HG03432 (cell line): ENCODE measurements around the gene PRKCA.

ENCODE experiments used
- ATAC-seq: cut with Tn5 transposase; IDR thresholded peaks from one replicate; pipeline ENCODE4 v1.9.1; 2021; ENCODE audit warnings: mild to moderate bottlenecking, moderate library complexity; ENCODE audit not compliant: unreplicated experiment

The PRKCA gene

DNA sequence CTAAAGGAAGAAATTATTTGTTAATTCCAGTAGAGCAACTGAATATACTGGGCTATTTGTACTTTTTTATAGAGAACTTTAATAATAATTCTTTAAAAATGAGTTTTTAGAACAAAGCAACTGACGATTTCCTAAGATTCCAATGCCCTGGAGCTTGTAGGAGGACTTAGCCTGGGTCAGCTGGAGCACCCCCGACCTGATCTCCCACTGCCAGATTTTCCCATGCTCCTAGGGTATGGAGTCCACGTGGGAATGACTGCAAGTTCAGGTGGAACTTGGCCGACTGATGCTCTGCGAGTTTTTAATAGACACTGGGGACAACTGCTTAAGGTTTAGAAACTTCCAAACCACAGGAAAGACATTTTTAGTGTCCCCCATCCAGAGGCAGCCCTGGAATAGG is 507.0 kb downstream of the PRKCA start:
- no peak for ATAC-seq

DNA sequence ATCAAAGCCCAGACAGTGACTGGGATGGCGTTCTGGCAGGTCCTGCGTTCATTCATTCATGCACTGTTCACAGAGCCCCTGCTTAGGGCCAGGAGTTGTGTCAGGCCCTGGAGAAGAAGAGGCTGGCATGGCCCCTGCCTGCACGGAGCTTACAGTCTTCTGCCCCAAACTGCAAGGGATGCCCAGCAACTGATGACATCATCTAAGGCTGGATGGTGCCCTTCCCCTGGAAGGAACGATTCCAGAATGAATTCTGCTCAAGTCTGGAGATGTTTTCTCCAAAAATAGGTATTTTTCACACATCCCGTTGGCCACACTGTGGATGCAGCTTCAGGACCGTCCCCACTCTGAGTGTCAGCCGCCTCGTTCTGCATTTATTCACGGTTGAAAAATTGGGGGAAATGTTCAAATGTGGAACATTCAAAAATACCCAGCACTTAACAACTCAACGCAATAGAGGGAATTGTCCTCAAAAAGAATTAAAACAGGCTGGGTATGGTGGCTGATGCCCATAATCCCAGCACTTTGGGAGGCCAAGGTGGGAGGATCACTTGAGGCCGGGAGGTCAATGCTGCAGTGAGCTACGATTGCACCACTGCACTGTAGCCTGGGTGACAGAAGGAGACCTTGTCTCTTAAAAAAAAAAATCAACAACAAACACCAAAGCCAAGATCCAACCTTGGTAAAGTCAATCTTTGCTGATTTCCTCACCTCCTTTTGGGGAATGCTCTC is 508.7 kb downstream of the PRKCA start:
- no peak for ATAC-seq

DNA sequence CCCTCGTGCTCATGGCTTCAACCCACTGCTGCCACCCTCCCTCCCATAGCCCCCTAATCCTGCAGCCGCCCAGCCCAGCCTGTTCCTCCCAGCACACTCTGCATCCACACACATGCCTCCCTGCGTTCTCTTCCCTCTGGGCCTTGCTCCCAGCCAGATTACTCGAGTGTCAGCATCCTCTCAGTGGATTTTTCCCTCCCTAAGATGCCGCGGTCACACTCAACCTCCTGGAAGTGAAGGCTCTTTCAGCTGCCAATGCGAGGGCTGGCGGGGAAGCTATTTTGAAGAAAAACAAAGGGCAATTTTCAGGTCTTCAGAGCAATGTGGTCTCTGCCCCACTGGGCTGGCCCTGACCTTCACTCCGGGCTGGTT is 509.3 kb downstream of the PRKCA start:
- no peak for ATAC-seq

DNA sequence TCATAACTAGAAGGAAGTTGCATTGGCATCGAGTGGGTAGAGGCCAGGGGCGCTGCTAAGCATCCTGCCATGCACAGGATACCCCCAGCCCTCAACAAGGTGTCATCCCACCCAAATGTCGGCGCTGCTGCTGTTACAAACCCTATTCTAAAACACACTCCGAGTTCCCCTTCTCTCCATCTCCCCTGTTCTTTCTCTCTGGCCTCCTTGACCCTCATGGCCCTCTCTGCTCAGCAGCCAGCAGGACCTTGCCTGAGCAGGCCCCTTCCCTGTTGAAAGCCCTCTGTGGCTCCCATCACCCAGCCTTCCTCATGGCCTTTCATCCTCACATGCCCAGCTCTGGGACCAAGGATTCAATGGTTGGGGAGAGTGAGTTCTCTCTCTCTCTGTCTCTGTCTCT is 510.2 kb downstream of the PRKCA start:
- no peak for ATAC-seq

DNA sequence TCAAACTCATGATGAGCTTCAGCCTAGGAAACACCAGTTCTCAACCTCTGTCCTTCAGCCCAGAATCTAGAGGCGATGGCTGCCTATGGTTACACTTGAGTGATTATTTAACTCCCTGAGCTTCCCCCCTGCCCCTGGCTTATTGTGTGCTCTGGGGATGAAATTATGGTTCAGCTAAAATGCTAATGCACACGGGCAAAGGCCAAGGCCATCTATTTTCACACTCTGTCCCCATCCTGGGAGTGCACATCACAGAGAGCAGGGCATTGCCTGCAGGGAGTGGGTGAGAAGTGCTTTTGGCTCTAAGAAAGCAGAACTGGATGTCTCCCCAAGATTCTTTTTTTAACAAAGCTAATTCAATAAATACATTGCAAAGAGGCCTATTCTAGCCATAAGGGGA is 510.9 kb downstream of the PRKCA start:
- ATAC-seq, result no peak

DNA sequence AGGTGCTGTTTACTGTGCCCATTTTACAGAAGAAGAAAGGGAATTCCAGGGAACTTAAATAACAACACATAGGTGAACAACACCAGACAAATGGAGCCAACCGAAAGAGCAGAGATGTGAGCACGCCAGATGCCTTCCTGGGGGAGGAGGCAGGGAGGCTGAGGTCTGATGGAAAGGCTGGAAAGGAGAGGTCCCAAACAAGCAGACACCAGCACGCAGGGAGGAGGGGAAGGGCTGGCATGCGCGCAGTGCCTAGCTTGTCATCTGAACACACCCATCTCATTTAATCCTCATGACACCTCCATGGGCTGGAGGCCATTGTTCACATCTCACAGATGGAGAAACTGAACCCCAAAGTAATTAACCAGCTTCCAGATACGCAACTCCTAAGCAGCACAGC is 511.6 kb downstream of the PRKCA start:
- no peak for ATAC-seq

DNA sequence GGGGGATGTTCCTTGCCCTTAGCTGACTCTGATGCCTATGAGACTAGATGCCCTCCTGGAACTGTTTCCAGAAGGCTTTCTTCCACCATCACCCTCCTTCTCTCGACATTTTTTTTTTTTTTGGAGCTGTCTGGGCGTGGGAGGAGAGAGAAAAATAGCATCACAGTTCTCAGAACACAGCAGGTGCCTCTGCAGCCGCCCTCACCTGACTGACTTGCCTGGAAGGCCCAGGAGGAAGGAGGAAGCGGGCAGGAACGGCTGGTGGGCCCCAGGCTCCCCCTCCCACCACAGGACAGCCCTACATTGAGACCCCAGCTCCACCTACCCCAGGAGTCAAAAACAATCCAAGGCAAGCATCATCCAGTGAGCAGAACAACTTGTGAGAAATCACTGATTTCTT is 512.2 kb downstream of the PRKCA start:
- ATAC-seq, result no peak

DNA sequence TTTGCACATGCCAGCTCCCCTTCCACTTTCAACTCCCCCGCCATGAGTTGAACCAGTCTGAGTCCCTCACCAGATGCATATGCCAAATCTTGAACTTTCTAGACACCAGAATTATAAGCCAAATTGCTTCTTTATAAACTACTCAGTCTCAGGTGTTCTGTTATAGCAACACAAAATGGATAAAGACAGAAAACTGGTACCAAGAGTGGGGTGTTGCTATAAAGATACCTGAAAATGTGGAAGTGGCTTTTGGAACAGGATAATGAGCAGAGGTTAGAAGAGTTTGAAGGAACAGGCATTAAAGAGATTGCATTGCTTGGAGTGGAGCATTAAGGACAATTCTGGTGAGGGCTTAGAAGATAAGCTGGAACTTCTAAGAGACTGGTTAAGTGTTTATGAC is 515.3 kb downstream of the PRKCA start:
- ATAC-seq, result no peak

DNA sequence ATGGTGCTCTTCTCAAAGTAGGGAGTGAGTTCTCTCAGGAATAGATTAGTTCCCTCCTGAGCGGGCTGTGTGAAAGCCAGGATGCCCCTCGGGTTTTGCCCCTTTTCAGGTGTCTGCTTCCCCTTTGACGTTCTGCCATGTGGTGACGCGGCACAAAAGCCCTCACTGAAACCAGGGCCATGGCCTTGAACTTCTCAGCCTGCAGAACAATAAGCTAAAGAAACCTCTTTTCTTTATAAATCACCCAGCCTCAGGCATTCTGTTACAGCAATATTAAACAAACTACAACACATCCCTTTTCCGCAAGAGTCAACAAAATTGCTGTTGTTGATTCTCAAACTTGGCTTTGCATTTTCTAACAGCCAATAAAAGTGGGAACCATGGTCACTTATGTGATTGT is 517.1 kb downstream of the PRKCA start:
- no peak for ATAC-seq

DNA sequence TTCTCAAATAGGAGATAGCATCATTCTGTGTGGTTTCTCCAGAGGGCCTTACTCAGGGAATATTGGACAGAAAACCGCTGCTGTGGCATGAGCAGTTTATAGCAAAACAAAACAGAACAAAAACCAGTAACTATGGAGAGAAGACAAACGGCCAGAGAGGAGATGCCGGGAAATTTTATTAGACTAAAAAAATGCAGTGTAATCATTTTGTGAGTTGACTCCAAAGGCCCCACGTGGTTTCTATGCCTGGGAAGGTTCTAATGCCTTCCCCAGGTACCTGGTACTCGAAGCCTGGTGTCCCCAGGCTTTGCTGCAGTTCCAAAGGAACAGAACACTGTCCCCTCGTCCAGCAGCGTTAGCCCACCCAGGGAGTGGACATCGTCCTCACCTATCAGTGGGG is 519.6 kb downstream of the PRKCA start:
- ATAC-seq, result no peak

DNA sequence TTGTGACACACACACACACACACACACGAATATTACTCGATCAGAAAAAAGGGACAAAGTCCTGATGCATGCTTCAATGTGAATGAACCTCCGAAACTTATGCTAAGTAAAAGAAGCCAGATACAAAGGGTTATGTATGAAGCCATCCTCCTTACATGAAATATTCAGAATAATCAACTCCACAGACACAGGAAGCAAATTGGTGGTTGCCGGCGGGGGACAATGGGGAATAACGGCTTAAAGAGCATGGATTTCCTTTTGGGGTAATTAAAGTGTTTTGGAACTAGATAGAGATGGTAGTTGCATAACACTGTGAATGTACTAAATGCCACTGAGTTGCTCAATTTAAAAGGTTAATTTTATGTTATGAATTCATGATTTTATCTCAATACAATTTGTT is 524.4 kb downstream of the PRKCA start:
- no peak for ATAC-seq

DNA sequence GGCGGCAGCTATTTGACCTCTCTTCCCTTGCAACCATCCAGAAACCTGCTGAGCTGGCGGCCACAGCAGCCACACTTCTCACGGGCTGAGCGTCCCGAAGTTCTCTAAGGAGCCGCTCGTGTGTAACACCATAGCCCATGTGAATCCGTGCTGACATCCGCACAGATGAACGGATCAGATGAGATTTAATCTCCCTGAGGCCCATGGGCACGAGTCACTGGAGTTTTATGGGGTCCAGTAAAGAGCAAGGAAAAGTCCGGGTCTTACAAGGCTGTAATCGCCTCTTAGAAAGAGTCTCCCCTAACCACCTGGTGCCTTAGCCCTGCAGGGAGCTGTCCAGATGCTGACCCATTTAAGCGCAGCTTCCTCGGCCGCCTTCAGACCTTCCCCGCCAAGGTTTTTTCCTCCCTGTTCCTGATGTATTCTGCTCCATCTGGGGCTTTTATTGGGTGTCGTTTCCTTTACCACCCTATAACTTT is 527.0 kb downstream of the PRKCA start:
- ATAC-seq, result no peak

DNA sequence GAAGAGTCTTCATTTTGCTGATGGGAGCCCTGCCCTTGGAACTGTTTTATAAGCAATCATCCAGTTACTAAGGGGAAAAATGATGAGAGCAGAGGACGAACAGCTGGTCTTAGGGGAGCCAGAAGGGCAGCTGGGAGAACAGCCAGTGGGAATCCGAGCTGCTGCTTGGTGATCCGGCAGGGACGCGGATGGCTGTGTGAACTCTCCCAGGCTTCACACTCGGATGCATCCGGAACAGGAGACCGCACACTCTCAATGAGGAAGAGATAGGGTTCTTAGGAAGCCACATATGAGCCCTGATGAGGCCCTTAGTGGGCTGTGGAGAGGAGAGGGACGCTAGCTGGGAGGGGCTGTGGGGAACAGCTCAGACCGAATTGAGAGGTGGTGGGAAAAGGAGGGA is 527.5 kb downstream of the PRKCA start:
- no peak for ATAC-seq

DNA sequence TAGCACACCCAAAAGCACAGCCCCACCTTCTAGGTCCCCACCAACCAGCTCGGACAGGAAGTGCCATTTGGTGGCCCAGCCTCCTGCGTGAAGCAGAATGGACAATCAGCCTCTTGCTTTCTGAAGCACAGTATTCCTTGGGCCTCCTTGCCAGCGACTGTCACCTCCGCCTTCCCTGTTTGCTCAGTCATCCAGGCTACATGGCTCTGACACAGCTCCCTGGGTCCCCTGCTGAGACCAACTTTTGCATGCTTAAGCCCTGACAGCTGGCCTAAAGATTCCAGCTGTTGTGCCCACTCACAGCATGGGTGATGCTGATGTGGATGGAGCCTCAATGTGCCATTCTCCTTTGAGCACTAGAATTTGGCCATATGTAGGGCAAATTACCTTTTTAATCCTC is 528.0 kb downstream of the PRKCA start:
- no peak for ATAC-seq

DNA sequence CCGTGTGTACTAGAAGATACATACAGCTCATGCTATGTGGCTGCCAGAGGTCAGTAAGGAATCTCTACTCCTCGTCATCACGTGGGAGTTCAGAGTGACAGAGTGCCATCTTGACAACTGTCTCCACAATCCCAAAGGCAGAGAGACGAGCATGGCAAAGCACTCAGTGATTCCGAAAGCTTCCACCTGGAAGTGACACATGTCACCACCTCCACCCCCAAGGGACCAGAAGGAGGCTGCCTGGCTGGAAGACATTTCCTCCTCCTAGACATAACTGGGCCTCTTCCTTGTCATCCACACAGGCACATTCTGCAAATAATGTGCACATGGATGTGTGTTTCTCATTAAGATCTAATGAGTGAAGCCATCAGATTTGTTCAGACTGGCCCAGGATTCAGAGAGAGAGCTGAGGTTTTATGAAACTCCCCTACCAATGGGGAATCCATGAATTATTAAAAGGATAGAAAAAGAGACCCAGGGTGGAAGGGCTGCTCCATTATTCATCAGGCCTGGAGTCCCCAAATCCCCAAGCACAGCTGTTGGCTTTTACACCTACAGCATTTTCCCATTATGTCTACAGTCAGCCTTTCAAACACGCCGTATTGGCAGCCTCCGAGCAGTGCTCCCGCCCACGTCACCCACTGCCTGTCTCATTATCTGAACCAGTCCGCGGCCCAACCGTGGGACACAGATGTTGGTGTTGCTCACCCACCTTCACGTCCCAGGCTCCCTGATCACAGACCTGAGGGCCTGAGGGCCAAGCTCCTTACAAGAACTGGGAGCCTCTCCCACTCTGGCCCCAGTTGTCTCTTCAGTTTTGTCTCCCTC is 529.2 kb downstream of the PRKCA start:
- ATAC-seq, result no peak

DNA sequence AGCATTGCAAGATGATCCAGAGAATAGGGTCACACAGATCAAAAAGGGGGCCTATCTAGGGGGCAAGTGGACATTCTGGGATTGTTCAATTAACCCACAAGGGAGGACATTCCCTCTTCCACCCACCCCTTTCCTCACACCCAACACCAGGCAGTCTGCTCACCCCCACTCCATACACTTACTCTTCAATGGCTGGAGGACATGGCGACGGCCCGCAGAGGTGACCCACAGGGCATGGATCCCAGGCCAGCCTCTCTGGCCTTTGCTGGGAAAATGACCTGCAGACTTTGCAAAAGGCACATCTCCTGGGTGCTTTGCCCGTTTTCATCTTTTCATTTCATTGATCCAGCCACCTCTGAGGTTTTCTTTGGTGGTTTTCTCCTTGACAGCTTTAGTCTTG is 530.8 kb downstream of the PRKCA start:
- no peak for ATAC-seq

DNA sequence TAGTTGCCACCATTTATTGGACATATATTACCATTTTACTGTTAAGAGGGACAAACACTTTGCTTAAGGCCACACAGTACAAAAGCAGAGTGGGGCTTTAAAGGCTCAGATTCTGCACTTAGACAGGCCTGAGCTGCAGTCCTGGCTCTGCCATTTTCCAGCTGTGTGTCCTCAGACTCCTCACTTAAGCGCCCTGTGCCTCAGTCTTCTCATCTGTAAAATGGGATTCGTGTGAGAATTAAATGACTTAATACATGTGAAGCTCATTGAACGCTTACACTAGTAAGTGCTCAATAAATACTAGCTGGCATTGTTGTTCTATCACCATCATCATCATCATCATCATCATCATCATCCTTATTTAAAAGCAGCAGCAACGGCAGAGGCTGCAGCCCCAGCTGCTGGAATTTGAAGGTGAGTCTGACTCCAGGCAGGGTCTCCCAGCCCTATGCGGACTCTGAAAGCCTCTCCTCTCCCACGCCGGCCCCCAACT is 532.1 kb downstream of the PRKCA start:
- ATAC-seq, result no peak

DNA sequence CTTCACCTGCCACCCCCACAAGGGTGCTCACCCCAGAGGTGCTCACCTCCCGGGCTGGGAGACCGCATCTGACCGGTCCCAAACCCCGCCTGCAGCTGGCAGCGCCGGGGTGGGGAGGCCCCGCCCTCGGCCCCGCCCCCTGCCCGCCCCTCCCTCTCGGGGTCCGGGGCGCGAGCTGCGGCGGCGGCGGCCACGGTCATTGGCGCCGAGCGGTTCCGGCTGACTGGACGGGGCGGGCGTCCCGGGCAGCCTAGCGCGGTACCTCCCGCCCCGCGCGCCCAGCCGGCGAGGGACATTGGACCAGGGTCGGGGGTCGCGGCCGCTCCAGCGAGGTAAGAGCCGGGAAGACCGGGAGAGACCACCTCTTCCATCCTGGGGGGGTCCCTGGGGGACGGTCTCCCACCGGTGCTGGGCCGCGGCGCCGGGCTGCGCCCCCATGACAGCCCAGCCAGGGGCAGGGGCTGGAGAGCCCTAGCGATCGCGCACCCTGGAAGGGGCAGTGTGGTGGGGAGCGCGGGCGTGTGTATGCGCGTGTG is 532.6 kb downstream of the PRKCA start, which contains the start of gene CACNG5:
Gene CACNG5, plus strand, starts transcription at position 199 of the 536 bp plus-strand sequence. CDS start 42,216 bp downstream, outside the sequence.
- no peak for ATAC-seq

DNA sequence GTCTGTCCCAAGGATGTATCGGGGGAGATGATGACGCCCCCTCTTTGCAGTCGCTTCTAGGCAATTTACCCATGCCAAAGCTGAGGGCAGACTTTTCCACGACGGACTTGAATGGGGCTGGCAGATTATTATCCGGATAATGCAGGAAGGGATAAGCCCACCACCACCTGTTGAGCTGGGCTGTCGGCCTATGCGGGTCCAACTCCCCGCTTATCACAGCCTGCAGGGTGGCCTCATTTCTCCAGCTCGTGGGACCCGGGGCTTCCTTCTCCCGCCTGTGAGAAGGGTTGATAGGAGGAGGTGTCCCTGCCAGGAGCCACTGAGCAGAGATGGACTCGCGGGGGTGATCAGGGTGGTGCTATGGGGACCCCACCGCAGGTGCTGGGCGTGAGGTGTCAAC is 533.1 kb downstream of the PRKCA start:
- no peak for ATAC-seq

DNA sequence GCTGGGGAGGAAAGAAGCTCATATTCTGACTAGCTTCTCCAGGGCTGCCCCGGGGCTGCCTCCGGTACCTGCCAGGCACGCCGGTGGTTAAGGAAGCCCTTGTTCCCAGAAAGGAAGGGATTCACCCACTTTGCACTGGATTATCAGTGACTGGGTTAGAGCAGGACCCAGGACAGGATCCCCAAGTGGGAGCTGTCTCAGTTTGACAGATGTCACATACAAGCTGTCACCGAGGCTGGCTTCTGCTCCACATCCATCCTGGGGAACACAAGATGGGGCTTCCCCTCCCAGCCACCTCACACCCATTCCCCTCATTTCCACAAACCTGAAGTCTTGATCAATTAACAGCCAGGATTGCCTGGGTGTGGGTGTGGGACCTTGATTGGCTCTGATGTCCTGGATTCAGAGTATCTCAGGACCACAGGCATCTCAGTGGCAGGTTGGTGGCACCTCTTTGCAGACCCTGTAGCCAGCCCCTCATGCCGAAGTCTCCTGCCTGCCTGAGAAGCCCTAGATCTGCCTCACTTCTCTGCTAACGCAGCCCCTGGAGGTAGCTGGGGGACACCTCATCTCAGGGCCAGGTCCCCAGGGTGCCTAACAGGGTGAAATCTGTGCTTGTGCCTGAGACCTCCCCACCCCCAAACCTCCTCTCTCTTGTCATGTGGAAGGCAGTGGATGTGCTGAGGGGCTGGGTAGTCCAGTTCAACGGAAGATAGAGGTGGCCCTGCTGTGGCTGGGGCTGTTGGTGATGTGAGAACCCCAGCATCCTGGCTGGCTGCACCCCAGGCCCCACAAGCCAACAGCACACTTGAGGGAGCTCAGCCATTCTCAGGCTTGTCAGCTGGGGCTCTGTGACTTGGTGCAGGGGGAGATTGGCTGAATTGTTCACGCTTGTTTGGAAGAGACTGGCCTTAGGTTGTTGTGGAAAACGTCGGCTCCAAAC is 533.9 kb downstream of the PRKCA start:
- no peak for ATAC-seq

DNA sequence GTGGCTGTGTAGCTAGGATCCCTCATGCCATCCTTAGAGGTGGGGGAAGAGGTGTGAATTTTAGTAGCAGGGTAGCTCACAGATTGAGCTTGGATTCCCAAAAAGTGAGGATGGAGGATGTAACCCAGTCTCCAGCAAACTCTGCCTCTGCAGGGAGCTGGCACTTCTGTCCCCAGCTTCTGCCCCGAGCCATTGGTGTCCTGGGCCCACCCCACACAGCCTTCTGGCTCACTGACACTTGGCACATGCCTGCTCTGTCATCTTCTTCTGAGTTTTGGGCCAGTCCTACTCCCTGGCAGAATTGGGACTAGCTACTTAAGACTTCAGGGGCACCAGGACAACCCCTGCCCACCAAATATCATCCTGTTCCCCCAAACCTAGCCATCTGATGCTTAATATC is 534.8 kb downstream of the PRKCA start:
- no peak for ATAC-seq
